GM21515 (cell line): ENCODE measurements around the gene CLEC4D.
"Not testable (repeated sequence)": the region's sequence is repeated elsewhere in the genome, so short reads cannot be mapped to it uniquely, and the experiment has no call there.

ENCODE experiments used
- ATAC-seq: cut with Tn5 transposase; IDR thresholded peaks from one replicate; pipeline ENCODE4 v1.9.1; 2021; ENCODE audit not compliant: unreplicated experiment

CLEC4D gene

DNA sequence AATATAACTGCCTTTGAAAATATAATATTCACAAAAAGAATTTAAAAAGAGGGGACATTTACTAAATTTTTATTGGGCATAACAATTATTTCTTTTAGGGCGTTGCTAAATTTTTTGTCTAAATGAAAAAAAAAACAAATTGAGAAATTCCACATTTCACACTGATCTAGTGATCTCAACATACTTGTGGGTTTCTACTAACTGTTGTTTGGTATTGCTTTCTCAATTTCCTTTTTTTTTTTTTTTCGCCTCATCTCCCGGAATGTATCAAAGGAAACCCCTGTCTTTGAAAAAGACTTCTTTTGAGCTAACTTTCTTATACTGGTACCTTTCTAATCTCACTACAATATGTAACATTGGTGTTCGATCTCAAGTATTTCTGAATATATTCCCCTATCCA is at the start of gene CLEC4D:
CLEC4D (plus strand) TSS at position 248 of the 400 bp plus-strand sequence. CDS start 230 bp downstream, outside the sequence.
- no peak for ATAC-seq

DNA sequence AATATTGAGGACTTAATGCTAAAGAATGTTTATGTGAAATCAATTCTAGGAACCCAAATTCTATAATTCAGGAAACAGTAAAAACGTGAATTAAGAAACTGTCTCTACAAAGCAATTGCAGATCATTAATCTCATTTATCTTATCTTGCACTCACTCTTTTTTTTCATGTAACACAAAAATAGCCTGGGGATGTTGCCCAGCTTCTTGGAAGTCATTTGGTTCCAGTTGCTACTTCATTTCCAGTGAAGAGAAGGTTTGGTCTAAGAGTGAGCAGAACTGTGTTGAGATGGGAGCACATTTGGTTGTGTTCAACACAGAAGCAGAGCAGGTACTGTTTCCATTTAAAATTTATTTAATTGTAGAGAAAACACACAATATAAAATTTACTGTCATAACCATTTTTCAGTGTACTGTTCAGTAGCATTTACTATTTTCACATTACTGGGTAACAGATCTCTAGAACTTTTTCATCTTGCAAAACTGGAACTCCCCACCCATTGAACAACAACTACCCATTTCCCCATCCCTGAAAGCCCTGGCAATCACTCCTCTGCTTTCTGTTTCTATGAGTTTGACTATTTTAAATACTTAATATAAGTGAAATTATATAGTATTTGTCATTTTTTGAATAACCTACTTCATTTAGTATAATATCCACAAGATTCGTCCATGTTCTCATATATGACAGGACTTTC is 47.9 kb upstream of the CLEC4D start:
- ATAC-seq: no peak

DNA sequence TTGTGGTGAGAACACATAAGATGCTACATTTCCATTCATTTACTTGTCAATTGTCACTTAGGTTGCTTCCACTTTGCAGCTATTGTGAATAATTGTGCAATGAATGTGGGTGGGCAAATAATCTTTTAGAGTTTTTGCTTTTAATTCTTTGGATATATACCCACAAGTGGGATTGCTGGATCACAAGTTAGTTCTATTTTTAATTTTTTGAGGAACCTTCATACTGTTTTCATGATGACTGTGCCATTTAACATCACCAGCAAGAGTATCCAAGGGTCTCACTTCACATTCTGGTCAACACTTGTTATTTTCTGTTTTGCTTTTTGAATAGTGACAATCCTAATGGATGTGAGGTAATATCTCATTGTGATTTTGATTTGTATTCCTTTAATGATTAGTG is 47.1 kb upstream of the CLEC4D start:
- no peak for ATAC-seq

DNA sequence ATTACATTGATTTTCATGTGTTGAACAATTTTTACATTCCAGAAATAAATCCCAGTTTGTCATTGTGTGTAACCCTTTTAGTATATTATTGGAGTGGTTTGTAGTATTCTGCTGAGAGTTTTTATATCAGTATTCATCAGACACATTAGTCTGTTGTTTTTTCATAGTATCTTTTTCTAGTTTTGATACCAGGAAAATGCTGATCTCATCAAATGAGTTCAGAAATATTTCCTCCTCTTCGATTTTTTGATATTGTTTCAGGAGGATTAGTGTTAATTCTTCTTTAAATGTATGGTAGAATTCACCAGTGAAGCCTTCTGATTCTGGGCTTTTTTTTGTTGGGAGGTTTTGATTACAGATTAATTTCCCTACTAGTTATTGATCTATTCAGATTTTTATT is 42.2 kb upstream of the CLEC4D start:
- ATAC-seq: no peak

DNA sequence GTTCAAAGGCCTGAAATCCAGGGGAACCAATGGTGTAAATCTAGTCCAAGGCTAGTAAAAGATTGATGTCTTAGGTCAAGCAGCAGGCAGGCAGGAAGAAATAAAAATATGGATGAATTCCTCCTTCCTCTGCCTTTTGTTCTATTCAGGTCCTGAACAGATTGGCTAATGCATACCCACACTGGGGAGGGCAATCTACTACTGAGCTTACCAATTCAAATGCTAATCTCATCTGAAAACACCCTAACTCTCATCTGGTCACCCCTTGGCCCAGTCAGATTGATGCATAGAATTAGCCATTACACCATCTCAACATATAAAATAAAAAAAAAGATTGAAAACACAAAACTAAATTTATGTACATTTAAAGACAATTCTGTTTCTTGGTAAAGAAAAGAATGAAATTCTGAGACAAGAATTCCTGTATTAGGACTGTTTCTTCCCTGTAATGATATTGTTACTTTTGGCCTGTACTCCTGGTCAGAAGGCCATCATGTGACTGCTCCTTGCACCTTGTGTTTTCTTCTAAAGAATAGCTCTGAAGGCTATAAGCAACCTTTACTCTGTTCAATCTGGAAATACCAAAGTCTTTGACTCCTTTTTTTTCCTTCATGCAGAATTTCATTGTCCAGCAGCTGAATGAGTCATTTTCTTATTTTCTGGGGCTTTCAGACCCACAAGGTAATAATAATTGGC is 37.6 kb upstream of the CLEC4D start:
- no peak for ATAC-seq

DNA sequence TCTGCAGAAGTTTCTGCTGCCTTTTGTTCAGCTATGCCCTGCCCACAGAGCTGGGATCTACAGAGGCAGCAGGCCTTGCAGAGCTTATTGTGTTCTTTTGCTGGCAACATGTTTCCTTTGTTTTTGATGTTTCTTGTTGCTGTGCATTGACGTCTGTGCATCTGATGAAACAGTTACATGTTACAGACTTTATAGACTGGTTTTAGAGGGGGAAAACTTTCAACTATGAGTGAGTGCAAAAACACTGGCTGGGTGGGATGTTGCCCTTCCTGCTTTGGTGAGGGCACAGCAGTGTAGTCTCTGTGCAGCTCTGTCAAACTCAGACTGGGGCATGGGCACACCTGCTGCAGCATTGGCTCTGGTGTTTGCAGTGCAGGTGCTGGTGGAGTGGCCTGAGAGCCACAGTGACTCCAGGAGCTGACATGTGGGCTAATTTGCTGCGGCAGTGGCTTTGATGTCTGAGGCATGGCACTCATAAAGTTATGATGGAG is 30.7 kb upstream of the CLEC4D start:
- no peak for ATAC-seq

DNA sequence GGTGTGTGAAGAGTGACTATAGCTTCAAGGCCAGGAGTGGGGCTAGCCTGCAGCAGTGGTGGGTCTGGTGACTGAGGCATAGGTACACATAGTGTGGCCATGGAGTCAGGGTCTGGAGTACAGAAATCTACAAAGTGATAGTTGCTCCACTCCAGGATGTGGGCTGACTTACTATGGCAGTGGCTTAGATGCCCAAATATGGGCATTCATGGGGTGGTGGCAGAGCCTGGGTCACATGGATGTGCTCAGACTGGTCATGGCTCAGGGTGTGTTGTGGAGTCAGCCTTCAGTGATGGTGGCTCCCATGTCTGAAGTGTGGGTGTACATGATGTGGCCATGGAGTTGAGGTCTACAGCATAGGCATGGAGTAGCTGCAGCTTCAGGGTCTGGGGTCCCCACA is 30.2 kb upstream of the CLEC4D start:
- no peak for ATAC-seq

DNA sequence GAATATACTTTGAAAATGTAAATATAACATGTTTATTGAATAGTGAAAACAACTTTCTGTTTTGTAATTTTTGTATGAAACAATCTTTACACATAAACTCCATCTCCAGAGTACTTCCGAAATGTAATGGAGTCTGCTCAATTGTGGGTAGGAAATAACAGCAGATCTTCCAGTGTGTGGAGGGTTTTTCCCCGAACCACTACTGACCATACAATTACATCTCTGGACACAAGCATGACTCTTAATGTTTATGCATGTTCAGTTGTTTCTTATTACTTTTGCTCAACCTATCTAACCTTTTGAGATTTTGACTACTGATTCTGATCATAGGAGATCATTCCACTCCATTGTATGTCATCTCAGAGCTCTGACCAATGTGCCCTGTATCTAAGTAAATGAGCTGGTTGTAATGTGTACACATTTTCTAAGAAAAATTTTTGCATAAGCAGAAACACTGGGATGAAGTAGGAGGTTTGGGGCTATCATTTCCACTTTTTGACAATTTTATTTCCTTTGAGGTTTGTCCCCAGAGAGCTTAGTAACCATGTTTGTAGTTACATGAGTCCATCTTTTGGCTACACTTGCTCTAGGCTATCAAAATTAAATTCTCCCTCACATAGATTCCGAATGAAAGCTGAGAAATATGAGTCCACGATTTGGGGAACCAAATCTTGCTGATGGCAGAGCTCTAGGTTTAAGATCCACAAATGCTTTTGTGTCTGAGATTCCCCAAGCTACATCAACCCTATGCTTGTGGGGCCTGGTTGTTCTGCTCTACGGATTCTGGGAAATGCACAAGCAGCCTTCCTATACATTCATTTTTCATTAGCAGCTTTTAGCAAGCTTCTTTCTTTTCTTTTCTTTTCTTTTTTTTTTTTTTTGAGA is 21.4 kb upstream of the CLEC4D start:
- no peak for ATAC-seq

DNA sequence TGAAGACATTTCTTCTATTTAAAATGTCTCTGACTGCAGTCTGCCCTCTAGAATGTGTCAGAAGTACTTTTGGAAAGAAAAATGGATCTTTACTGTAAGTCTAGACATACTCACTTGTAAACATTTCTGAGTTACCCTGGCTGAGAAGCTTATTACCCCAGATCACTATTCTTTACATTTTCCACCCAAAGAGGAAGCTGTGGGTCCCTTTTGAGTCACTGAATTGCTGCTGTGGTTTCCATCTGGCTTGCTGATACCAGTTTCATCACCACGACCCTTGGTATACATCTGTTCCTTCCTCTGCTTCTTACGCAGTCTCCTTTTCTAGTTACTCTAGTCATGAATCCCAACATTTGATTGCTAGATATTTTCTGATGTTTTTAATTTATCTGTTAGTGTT is 20.2 kb upstream of the CLEC4D start:
- ATAC-seq: peak; percentile 95

DNA sequence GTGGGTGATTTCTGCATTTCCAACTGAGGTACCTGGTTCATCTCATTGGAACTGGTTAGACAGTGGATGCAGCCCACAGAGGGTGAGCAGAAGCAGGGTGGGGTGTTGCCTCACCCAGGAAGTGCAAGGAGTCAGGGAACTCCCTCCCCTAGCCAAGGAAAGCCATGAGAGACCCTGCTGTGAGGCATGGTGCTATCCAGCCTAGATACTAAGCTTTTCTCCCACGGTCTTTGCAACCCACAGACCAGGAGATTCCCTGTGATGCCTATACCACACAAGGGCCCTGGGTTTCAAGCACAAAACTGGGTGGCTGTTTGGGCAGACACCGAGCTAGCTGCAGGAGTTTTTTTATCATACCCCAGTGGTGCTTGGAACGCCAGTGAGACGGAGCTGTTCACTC is 17.6 kb upstream of the CLEC4D start:
- not testable (repeated sequence) for ATAC-seq

DNA sequence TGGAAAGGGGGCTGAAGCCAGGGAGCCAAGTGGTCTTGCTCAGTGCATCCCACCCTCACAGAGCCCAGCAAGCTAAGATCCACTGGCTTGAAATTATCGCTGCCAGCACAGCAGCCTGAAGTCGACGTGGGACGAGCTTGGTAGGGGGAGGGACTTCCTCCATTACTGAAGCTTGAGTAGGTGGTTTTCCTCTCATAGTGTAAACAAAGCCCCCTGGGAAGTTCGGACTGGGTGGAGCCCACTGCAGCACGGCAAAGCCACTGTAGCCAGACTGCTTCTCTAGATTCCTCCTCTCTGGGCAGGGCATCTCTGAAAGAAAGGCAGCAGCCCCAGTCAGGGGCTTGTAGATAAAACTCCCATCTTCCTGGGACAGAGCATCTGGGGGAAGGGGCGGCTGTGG is 17.2 kb upstream of the CLEC4D start:
- not testable (repeated sequence) for ATAC-seq

DNA sequence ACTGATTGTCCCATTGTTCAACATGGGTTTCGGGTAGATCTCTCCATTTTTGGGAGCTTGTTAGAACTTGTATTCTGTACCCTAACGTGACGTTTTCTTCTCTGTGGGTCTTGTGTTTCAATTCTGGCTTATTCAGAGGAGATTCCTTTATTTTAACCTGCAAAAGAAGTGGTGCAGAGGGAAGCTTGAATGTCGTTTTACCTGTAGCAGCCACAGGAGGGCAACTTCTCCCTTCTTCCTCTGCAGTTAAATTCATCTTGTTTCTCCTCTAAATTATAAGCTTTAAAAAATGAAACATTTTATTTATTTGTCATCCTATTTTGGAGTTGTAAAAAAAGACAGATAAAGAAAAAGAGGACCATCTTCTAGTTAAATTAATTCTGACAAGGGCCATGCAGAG is 13.7 kb upstream of the CLEC4D start:
- no peak for ATAC-seq

DNA sequence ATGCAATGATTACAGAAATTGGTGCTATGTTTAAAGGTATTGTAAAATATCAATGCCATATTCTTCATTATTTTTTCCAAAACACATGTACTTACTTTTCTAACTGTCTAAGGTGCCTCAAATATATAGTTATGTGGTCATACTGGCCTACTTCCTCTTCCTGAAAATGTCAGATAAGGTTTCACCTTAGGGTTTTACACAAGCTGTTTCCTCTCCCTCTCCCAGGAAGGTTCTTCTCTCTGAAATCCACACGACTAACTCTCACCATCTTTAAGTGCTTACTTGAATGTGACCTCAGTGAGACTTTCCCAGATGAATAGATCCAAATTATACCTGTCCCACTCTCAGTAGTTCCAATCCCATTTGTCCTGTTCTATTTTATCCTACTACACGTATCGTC is 11.6 kb upstream of the CLEC4D start:
- ATAC-seq: no peak

DNA sequence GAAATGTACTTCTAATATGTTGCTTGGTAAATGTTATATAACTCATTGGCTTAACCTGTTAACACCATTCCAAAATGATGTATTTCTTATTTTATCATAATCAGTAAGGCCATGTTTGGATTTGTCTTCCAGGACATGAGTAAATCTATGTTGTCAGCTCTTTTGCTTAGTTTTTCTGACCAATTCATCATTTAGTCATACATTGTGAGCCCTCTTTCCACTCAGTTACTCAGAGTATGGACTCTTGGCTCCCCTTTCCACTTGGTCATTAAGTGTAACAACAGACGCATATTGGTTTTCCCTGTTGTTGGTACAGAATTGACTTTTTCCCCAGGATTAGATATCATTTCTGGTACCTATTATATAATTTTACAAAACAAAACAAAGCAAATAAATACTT is 9.0 kb upstream of the CLEC4D start:
- no peak for ATAC-seq

DNA sequence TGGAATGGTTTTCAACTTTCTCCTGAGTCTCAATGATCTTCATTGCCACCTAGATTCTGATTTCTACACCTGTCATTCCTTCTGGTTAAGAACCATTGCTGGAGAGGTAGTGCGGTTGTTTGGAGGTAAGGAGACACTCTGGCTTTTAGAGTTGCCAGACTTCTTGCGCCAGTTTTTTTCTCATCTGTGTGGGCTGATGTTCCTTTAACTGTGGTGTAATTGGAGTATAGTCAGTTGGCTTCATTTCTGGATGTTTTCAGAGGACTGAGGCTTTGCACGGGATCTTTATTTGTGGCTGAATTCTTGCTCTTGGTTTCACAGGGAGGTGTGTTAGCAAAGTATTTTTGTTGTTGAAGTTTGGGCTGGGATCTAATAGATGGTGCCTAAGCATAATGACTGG is 5.7 kb upstream of the CLEC4D start:
- no peak for ATAC-seq

DNA sequence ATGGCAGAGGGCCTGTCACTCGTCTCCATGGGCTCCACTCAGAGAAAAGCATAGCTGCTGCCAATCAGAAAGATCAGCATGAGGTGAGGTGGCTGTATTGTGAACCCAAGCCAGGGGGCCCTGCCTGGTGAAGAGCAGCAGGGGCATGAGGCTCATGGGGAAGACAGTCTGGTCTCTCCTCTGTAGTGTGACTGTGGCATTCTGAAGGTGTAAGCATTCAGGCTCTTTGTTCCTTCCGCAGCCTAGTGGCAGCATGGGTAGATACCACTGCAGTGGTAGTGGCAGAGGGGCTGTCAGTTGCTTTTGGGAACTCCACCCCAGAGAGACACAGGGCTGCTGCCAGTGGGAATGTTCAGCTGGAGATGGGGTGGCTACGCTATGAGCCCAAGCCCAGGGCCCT is 5.1 kb upstream of the CLEC4D start:
- ATAC-seq: no peak

DNA sequence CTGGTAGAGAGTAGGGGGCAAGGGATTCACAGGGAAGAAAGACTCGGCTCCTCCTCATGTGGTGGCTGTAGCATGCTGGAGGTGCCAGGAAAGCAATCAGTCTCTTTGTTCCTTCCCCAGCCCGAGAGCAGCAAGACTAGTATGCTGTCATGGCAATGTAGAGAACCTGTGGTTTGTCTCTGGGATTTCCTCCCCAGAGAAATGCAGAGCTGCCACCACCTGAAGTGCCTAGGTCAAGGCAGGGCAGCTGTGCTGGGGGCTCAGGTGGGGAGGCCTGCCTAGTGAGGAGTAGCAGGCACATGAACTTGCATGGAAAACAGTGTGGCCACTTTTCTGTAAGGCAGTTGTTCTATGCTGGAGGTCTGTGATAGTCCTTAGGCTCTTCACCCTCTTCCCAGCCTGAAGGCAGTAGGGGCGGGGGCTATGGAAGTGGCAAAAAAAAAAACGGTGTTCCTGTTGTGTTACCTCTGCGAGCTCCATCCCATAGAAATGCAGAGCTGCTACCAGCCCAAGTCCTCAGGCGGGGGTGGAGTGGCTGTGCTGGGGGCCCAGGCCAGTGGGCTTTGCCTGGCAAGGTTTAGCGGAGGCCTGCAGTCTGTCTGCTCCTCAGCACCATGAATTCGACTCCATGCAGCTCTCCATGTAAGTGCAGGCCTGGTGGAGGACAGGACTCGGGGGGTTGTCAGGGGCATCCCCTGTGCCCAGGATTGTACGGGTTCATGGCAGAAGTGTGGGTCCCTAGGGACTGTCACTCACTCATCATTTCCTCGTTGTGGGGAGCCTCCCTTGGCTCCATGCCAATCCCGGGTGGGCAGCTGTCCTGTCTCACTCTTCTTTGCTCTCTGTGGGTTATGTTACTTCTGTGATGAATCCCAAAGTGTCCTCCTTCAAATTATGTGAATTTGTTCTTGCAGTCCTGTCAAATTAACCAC is 4.1 kb upstream of the CLEC4D start:
- ATAC-seq: no peak

DNA sequence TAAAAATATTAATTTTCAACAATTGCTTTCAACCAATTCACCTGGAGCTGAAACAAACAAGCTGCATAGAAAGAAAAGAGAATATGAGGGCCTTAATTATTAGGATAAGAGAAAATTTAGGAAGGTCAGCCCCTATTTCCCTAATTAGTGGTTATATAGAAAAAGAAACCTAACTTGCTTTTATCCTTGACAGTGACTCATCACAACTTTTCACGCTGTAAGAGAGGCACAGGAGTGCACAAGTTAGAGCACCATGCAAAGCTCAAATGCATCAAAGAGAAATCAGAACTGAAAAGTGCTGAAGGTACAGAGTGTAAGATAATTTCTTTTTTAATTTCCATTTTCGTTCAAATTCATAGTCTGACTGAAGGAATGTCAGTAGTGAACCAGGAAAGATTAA is 4.7 kb downstream of the CLEC4D start:
- no peak for ATAC-seq

DNA sequence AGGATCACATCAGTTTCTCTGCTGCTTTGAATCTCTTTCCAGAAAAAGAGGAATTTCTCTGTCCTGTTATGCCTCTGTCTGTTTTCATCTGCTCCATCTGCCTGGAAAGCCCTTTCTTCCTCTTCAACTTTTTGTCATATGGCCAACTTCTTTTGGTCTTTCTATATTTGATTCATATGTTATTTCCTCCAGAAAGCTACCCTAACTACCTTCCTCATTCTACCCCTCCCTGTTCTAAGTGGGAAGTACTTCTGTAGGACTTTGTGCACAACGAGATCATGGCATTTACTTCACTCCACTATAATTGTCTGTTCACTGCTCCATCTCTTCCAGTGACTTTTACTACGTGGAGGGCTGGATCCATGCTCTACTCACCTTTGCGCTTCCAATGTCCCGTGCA is 5.9 kb downstream of the CLEC4D start:
- ATAC-seq: no peak

DNA sequence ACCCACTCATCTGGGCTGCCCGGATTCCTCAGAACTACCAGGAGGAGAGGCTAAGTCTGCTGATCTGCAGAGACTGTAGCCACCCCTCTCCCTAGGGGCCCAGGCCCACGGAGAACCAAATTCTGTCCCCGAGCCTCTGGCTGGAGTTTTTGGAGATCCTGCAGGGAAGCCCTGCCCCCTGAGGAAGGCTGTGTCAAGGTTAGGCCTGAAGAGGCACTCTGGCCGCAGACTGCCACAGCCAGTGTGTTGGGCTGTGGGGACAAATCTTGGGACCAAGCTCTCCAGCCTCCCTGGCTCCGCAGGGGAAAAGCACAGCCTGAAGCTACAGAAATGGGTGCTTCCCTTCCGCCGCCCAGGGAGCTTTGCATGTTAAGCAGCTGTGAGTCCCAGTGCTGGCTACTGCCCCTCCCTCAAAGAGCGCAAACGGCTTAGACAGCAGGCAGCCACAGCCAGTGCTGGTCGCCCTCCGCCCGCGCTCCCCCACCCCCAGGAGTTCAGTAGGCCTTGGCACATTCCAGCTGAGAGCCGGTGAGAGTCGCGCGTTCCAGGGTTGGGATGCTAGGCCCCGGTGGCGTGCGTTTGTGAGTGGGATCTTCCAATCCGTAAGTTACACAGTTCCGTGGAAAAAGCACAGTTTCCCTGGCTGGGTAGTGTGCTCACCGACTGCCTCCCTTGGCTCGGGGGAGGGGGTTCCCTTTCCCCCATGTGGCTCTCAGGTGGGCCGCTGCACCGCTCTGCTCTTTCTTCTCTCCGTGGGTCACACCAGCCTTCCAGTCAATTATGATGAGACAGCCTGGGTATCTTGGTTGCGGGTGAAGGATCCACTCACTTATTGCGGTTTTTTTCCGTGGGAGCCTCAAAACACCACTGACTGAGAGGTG is 14.2 kb downstream of the CLEC4D start:
- ATAC-seq: no peak
